Karpas-422 (cell line): ENCODE results near the gene GCK. TPM values are rescaled to one million over a fixed set of nuclear protein-coding genes. Genes with fewer than 3 reads are reported as not detected.

Source experiments
- DNase-seq: peaks from one replicate; pipeline ENCODE4 v3.0.0-alpha.2; 2015
- H2AFZ ChIP-seq: fragments of 200-600 bp; sonication (generic); 2 replicates; pipeline ENCODE4 v1.6.1; 2014; ENCODE audit warnings: antibody characterized with exemption, low read length, mixed read lengths
- H3K27ac ChIP-seq: fragments of 200-600 bp; sonication (generic); 2 replicates; pipeline ENCODE4 v1.5.1; 2014; ENCODE audit warnings: mild to moderate bottlenecking, low read length, moderate library complexity
- H3K27me3 ChIP-seq: fragments of 200-600 bp; sonication (generic); 2 replicates; pipeline ENCODE4 v1.6.1; 2014; ENCODE audit warnings: low read length, mixed read lengths
- H3K36me3 ChIP-seq: fragments of 200-600 bp; sonication (generic); 2 replicates; pipeline ENCODE4 v1.6.1; 2014; ENCODE audit warnings: low read length, mixed read lengths; ENCODE audit not compliant: insufficient read depth
- H3K4me1 ChIP-seq: fragments of 200-600 bp; sonication (generic); 2 replicates; pipeline ENCODE4 v1.6.1; 2014; ENCODE audit warnings: mild to moderate bottlenecking, low read length, mixed read lengths
- H3K4me2 ChIP-seq: fragments of 200-600 bp; sonication (generic); 2 replicates; pipeline ENCODE4 v1.6.1; 2014; ENCODE audit warnings: low read length, low read depth, mild to moderate bottlenecking; ENCODE audit not compliant: poor library complexity, severe bottlenecking
- H3K4me3 ChIP-seq: fragments of 200-600 bp; sonication (generic); 2 replicates; pipeline ENCODE4 v1.5.1; 2014; ENCODE audit warnings: mild to moderate bottlenecking, antibody characterized with exemption, low read length, mixed read lengths
- H3K79me2 ChIP-seq: fragments of 200-600 bp; sonication (generic); 2 replicates; pipeline ENCODE4 v1.6.1; 2014; ENCODE audit warnings: mild to moderate bottlenecking, low read length, mixed read lengths
- H3K9ac ChIP-seq: fragments of 200-600 bp; sonication (generic); 2 replicates; pipeline ENCODE4 v1.6.0; 2014; ENCODE audit warnings: low read length
- H3K9me2 ChIP-seq: fragments of 200-600 bp; sonication (generic), shearing (Covaris generic); replicated peaks from 2 replicates; pipeline ENCODE4 v1.6.0; 2014; ENCODE audit warnings: mild to moderate bottlenecking, low read length, moderate library complexity; ENCODE audit not compliant: insufficient read depth
- H3K9me3 ChIP-seq: fragments of 300-700, 200-600 bp; sonication (generic); 2 replicates; pipeline ENCODE4 v1.6.1; 2014; ENCODE audit warnings: low read length, mixed read lengths
- H4K20me1 ChIP-seq: fragments of 200-600 bp; sonication (generic); 2 replicates; pipeline ENCODE4 v1.6.1; 2014; ENCODE audit warnings: mild to moderate bottlenecking, antibody characterized with exemption, low read length, low read depth; ENCODE audit not compliant: insufficient read depth
- total RNA-seq: library from RNA; depleted of rRNA; stranded (reverse); fragments of >200 nt; shearing (Covaris generic); gene quantifications from 2 replicates; pipeline ENCODE4 v1.2.3, GENCODE V29; 2014; ENCODE audit warnings: low replicate concordance

Gene GCK
- total RNA-seq, 1 experiment from 2014 or later: not detected

- DNase-seq: no peak
- Histone ChIP-seq H3K27me3 (no peaks in the 10 kb centered on the region), H4K20me1 (no peaks in the 10 kb centered on the region), H3K4me3 (no peak overlapping the region), H3K9me2 (no peaks in the 10 kb centered on the region), H3K9me3 (no peaks in the 10 kb centered on the region), H3K79me2 (no peaks in the 10 kb centered on the region), H3K27ac (no peak overlapping the region), H3K4me2 (no peak overlapping the region), H3K9ac (no peak overlapping the region), H2AFZ (no peak overlapping the region), H3K4me1 (no peaks in the 10 kb centered on the region), H3K36me3 (no peaks in the 10 kb centered on the region)
These were observed 27.1 kb downstream of the GCK start for GRCh38 chr7:44162179-44162578.

DNA sequence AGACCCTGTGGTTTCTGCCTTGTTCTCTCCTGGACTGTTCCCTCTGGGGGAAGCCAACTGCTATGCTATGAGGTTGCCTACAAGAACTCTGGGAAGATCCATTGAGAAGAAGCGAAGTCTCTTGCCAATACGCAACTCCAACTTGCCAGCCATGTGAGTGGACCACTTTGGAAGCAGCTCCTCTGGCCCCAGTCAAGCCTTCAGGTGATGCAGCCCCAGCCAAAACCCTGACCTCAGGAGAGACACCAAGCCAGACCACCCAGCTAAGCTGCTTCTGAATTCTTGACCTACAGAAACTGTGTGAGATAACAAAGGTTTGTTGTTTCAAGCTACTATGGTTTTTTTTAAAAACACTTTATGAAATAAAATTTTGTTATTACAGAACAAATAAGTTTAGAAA is 27.9 kb downstream of the GCK start:
- no peak for DNase-seq

DNA sequence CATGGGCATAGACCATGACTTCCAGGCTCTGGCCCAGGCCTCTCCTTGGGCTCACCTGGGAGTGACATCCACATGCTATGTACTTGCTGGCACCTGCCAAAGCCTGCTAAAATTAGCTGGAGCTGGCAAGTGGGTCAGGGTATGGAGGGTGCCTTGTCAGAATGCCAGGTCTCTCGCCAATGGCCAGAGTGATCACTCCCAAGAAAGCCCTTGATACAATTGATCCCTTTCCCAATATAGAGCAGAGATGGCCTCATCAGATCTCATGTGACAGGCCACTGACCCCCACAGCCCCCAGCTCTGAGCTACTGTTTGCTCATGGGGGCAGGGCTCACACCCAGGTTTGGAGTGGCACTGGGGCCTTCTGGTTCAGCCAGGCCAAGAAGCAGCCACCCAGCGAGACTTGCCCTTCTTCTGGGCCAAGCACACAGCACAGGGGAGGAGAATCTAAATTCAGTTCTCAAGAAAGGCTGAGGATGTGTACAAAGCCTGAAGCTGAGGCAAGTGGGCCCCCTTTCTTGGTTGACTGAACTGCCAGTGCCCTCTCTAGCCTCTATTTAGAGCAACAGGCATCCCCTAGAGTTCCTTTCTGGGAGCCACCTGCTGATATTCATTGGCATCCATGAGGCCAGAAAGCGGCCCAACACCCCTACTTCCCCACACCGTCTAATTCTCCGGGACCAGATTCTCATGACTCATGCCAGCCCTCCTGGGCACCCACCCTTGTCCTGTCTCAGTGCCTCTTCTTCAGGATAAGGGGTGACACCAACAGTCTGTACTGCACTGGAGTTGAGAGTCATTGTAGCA is 29.2 kb downstream of the GCK start:
- Histone ChIP-seq H3K4me2 (no peak overlapping the region), H3K36me3 (no peaks in the 10 kb centered on the region), H4K20me1 (no peaks in the 10 kb centered on the region), H3K79me2 (no peaks in the 10 kb centered on the region), H2AFZ (no peak overlapping the region), H3K4me3 (no peak overlapping the region), H3K27me3 (no peaks in the 10 kb centered on the region), H3K9me2 (no peaks in the 10 kb centered on the region), H3K9ac (no peak overlapping the region), H3K9me3 (no peaks in the 10 kb centered on the region), H3K27ac (no peak overlapping the region), H3K4me1 (no peaks in the 10 kb centered on the region)
- DNase-seq: no peak

More for the DNA sequence above, 27.9 kb downstream of the GCK start:
- Histone ChIP-seq H3K27me3 (no peaks in the 10 kb centered on the region), H4K20me1 (no peaks in the 10 kb centered on the region), H3K9me2 (no peaks in the 10 kb centered on the region), H3K79me2 (no peaks in the 10 kb centered on the region), H3K9ac (no peak overlapping the region), H2AFZ (no peak overlapping the region), H3K36me3 (no peaks in the 10 kb centered on the region), H3K4me2 (no peak overlapping the region), H3K4me1 (no peaks in the 10 kb centered on the region), H3K9me3 (no peaks in the 10 kb centered on the region), H3K4me3 (no peak overlapping the region), H3K27ac (no peak overlapping the region)

DNA sequence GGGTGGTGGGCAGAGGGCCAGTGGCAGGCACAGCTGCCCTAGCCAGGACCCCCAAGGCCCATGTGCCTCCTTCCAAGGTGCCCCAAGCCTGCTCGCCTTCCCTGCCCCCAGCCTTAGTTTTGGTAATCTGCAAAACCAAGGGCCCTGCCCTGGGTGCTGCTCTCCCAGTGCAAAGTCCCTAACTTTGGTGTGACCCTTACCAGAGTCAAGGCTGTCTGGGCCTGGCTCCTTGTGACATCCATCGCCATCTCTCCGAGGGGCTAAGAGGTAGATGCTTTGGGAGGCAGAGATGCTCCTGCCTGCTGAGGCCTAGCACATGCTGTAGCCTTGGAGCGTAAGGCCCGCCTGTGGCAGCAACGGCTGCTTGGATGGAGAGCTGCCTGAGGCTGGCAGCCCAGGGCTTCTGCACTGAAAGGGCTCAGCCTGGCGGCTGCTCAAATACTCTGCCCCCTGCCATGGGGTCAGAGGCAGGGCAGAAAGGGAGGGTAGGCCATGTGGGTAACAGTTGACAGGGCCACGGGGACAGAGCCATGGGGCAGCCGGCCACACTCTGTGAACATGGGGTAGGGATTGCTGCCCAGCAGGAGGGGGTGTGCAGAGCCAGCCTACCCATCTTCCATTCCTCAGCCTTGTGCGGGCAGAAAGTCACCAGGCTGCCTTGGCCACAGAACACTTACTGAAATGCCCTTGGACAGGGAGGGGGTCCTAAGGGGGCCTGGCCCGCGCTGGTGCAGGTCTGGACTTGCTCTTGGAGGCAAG is 30.2 kb downstream of the GCK start:
- no peak overlapping the region for H2AFZ ChIP-seq
- no peaks in the 10 kb centered on the region for H3K79me2 ChIP-seq
- no peak overlapping the region for H3K4me3 ChIP-seq
- H3K27me3 ChIP-seq: no peaks in the 10 kb centered on the region
- H3K9me3 ChIP-seq: no peaks in the 10 kb centered on the region
- no peak overlapping the region for H3K27ac ChIP-seq
- no peaks in the 10 kb centered on the region for H3K9me2 ChIP-seq
- no peak overlapping the region for H3K4me2 ChIP-seq
- DNase-seq: no peak
- no peaks in the 10 kb centered on the region for H3K4me1 ChIP-seq
- no peaks in the 10 kb centered on the region for H3K36me3 ChIP-seq
- H3K9ac ChIP-seq: no peak overlapping the region
- H4K20me1 ChIP-seq: no peaks in the 10 kb centered on the region

DNA sequence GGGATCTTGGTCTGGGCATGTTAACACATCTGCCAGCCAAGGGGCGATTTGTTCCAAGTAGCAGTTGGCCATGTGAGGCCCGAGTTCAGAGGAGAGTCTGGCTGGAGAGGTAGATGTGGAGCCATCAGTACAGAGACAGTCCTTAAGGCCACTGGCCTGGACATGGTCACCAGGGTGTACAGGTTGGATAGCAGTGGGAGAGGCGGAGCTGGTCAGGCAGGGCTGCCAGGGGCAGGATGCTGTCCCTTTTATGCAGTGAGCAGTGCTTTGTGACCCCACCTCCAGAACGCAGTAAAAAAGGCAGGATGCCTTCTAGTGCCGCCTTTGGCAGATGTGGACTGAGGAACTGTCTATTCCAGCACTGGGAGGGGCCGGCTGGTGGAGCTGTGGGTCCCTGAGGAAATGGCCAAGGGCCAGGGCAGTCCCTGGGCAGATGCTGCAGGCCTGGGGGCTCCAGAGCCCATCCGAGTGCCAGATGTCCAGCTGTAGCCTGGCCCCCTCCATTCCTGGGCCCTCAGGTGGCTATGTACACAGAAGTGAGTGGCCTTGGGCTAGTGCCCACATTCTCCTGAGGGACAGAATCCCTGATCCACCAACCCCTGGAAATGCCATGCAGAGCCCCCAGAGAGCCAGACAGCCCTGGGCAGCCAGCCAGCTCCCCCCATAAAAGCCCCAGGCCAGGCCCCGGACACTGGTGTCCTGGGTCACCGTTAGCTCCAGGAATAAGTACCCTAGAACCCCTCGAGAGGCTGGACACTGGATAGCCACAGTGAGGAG is 31.0 kb downstream of the GCK start:
- no peaks in the 10 kb centered on the region for H3K27me3 ChIP-seq
- no peaks in the 10 kb centered on the region for H4K20me1 ChIP-seq
- H3K4me2 ChIP-seq: no peak overlapping the region
- no peaks in the 10 kb centered on the region for H3K9me2 ChIP-seq
- no peaks in the 10 kb centered on the region for H3K36me3 ChIP-seq
- no peaks in the 10 kb centered on the region for H3K4me1 ChIP-seq
- DNase-seq: no peak
- H3K79me2 ChIP-seq: no peaks in the 10 kb centered on the region
- no peak overlapping the region for H2AFZ ChIP-seq
- no peaks in the 10 kb centered on the region for H3K9me3 ChIP-seq
- no peak overlapping the region for H3K9ac ChIP-seq
- H3K4me3 ChIP-seq: no peak overlapping the region
- no peak overlapping the region for H3K27ac ChIP-seq

- Histone ChIP-seq H3K9ac (no peak overlapping the region), H3K4me1 (no peaks in the 10 kb centered on the region), H3K4me3 (no peak overlapping the region), H3K27ac (no peak overlapping the region), H3K9me3 (no peaks in the 10 kb centered on the region), H4K20me1 (no peaks in the 10 kb centered on the region), H3K4me2 (no peak overlapping the region), H2AFZ (no peak overlapping the region), H3K27me3 (no peaks in the 10 kb centered on the region), H3K36me3 (no peaks in the 10 kb centered on the region), H3K79me2 (no peaks in the 10 kb centered on the region), H3K9me2 (no peaks in the 10 kb centered on the region)
- DNase-seq: no peak
These were observed 31.8 kb downstream of the GCK start for GRCh38 chr7:44157116-44158080.

GRCh38 chr7:44156453-44157010 is 32.7 kb downstream of the GCK start:
- H4K20me1 ChIP-seq: no peaks in the 10 kb centered on the region
- H3K27ac ChIP-seq: no peak overlapping the region
- no peak overlapping the region for H3K9ac ChIP-seq
- H3K27me3 ChIP-seq: no peaks in the 10 kb centered on the region
- no peaks in the 10 kb centered on the region for H3K9me3 ChIP-seq
- H3K4me3 ChIP-seq: no peak overlapping the region
- no peak overlapping the region for H2AFZ ChIP-seq
- H3K79me2 ChIP-seq: no peaks in the 10 kb centered on the region
- H3K9me2 ChIP-seq: no peaks in the 10 kb centered on the region
- DNase-seq: no peak
- no peaks in the 10 kb centered on the region for H3K4me1 ChIP-seq
- no peaks in the 10 kb centered on the region for H3K36me3 ChIP-seq
- H3K4me2 ChIP-seq: no peak overlapping the region
